ENCODE results near the gene INKA1.
"Not testable (repeated sequence)": the region's sequence is repeated elsewhere in the genome, so short reads cannot be mapped to it uniquely, and the experiment has no call there.

The INKA1 gene

DNA sequence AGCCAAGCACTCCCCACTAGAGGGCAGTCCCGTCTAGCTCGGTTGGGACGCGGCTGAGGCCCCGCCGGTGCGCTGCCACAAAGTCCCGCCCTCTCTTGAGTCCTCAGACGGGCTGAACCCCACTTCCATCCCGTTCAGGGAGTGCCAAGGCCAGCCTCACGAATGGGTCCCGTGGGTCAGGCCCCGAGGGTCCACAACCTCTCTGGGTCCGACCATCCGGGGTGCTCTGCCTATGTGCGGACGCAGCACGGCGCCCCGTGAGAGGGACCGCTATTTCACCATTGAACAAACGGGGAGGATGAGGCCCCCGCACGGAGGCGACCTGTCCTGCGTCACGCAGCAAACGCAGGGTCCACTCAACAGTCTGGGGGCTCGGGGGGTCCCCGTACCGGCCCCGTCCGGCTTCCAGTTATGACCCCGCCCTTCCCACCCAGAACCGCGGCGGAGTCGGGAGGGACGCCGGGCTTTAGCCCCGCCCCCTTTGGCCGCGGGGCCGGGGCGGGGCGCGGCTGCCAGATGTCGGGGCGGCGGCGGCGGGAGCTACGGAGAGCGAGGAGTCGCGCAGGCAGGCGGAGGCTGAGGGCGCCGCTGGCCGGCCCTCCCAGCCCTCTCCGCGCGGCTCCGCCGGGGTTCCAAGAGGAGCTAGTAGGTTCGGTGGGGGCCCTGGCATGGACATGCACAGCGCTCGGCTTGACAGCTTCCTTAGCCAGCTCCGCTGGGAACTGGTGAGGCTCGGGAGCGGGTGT is at the start of gene INKA1:
Gene INKA1 (plus strand): TSS at position 543 of the 746 bp plus-strand sequence. CDS start 132 bp downstream, at position 675.
- peak; percentile 76 to 83 for DNase-seq (ENCODE audit: low read depth in 2 of 2)

DNA sequence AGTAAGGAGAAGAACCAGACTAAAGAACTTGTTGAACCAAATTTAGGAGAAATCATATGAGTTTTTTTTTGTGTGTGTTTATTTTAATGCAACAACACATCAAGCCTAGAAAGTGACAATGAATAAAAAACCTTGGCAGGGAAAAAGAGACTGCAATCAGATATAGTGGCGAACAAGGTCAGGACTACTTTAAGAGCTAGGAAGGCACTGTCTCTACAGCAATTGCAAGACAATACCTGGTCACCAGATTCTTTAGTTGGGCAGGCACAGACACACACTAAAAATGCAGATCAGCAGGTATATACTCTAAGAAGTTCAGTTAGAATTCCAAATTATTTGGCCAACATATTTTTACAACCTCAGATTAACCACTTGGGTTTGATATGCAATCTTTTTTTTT is 48.5 kb upstream of the INKA1 start:
- DNase-seq (ENCODE audit: low read depth in 2 of 2), result no peak

DNA sequence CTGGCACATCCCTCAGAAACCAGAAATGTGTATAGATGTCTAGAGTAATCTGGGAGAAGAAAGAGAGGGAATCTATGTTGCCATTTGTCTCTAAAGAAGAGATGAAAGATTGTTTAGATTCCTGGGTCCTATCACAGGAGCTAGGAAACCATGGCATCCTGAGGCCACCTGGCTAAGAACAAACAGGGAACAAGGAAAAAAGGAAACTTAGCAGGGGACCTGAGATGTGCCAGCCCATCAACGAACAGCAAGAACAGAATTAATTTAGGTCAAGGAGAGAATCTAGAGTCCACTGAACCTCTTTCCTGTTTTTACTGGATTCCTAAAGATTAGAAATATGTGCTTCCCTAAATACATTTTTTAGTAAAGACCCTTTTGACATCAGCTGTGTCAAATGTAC is 47.0 kb upstream of the INKA1 start:
- DNase-seq (ENCODE audit: low read depth in 2 of 2), result no peak

DNA sequence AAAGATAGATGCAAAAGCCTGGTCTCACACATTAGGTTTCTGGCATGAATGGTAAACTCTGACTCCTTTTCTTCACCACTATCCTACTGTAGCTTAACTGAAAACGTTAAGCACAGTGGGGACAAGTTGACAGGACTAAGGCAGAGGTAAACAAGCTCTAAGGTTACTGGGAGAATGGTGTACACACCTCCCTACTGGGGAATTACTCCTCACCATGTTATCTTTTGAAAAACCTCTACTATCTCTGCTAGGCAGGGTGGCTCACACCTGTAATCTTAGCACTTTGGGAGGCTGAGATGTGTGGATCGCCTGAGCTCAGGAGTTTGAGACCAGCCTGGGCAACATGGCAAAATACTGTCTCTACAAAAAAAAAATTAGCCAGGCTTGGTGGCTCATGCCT is 45.9 kb upstream of the INKA1 start:
- DNase-seq (ENCODE audit: low read depth in 2 of 2), result no peak

DNA sequence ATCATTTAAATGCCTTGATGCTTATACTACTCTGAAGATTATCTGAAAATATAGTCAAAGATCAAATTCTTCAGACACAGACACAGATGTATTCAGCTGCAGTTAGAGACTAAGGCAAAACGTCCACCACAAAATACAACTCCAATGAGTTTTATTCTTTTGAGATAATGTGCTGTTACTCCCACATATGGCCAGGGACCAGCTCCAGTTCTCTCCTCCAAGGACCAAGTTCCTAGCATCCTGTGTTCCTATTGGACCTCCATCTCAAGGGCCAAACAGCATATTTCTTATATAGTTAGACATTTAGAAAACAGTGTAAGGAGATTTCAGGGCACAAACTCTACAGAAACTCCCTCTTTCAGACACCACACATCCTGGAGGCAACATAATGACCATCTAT is 43.8 kb upstream of the INKA1 start:
- DNase-seq (ENCODE audit: low read depth in 2 of 2), result no peak

DNA sequence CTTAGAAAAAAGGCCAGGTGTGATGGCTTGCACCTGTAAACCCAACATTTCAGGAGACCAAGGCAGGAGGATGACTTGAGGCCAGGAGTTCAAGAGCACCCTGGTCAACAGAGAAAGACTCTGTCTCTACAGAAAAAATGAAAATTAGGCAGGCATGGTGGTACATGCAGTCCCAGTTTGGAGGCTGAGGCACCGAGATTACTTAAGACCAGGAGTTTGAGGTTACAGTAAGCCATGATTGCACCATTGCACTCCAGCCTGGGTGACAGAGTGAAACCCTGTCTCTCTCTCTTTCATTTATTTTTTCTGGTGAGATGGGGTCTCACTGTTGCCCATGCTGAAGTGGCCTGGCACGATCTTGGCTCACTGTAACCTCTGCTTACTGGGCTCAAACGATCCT is 41.4 kb upstream of the INKA1 start:
- DNase-seq (ENCODE audit: low read depth in 2 of 2), result no peak

DNA sequence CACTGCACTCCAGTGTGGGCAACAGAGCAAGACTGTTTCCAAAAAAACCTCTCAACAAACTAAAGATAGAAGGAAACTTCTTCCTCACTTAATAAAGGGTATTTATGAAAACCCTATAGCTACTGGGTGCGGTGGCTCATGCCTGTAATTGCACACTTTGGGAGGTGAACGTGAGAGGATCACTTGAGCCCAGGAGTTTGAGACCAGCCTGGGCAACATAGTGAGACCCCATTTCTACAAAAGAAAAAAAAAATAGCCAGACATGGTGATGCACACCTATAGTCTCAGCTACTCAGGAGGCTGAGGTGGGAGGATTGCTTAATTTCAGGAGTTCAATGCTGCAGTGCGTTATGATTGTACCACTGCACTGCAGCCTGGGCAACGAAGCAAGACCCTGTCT is 39.1 kb upstream of the INKA1 start:
- DNase-seq (ENCODE audit: low read depth in 2 of 2), result no peak

DNA sequence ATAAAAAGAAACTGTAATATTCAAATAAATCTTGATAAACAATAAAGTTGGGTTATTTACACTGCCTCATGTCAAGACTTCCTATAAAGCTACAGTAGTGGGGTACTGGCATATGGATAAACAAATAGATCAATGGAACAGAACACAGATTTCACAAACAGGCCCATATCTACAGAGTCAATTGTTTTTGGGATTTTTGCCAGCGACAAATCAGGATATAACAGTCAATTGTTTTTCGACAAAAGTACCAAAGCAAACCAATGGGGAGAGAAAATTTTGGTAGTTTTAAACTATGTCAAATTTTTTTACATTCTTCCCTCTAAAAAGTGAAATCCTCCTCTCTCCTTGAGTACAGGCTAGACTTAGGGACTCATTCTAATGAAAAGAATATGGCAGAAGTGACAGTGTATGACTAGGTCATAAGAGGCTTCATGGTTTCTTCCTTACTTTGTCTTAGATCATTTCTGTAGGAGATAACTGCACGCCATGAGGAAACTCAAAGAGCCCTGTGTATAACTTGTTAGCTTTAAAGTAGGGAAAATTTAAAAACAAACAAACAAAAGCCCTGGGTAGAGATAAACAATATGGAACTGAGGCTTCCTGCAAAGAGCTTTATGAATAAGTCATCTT is 33.7 kb upstream of the INKA1 start:
- no peak for DNase-seq (ENCODE audit: low read depth in 2 of 2)

DNA sequence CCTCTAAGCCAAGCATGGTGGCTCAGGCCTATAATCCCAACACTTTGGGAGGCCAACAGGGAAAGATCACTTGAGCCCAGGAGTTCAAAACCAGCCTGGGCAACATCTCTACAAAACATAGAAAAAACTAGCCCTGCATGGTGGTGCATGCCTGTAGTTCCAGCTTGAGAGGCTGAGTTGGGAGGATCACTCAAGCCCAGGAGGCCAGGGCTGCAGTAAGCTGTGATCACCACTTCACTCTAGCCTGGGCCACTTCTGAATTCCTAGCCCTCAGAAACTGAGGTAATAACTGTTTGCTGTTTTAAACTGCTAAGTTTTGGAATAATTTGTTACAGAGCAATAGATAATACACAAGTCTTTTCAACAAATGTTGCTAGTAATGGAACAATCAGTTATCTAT is 33.1 kb upstream of the INKA1 start:
- DNase-seq (ENCODE audit: low read depth in 2 of 2), result no peak

DNA sequence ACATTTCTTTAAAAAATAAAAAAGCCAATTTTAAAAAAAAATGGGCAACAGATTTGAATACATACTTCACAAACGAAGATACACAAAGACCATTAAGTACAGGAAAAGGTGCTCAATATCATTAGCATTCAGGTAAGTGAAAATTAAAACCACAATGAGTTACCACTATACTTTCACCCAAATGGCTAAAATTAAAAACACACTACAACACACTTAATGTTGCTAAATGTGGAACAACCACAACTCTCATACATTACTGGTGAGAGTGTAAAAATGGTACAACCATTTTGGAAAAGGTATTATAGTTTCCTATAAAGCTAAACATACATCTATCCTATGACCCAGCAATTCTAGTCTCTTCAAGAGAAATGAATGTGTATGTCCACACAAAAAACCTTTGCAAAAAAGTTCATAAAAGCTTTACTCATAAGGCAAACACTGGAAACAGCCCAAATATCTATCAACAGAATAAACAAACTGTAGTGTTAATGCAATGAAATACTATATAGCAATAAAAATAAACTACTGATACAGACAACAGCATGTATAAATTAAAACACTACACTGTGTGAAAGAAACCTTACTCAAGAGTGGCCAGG is 31.6 kb upstream of the INKA1 start:
- DNase-seq (ENCODE audit: low read depth in 2 of 2), result no peak

DNA sequence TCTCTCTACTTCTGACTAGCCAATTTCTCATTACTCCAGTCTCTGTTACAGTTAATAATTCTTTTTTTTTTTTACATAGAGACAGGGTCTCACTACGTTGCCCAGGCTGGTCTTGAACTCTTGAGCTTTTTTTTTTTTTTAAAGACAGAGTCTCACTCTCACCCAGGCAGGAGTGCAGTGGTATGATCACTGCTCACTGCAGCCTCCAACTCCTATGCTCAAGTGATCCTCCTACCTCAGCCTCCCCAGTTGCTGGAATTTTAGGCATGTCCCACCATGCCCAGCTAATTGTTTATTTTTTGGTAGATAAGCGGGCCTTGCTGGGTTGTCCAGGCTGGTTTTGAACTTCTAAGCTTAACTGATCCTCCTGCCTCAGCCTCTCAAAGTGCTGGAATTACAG is 30.4 kb upstream of the INKA1 start:
- DNase-seq (ENCODE audit: low read depth in 2 of 2), result no peak

DNA sequence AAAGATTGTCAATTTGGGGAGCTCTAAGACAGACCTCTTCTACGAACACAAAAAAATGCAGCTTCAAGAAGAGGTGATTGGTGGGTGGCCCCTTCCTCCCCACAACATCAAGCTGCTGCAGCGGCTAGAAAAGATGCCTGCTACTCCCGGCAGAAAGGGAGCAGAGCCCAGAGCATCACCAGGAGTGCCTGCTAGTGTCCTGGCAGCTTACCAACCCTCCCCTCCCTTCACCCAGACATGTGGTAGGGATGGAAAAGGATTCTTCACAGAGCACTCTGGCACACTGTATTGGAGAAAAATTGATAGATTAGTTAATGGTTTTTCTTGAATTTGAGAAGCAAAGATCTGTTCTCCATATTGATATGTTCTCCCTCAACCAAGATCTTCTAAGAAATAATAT is 27.5 kb upstream of the INKA1 start:
- no peak for DNase-seq (ENCODE audit: low read depth in 2 of 2)

DNA sequence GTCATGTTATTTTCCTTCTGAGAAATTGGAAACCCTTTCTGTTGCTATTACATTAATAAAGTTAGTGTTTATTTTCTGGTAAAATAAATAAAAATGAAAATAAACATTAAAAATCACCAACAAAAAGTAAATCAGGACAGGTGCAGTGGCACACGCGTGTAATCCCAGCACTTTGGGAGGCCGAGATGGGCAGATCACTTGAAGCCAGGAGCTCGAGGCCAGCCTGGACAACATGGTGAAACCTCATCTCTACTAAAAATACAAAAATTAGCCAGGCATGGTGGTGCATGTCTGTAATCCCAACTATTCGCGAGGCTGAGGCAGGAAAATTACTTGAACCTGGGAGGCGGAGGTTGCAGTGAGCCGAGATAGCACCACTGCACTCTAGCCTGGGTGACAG is 27.0 kb upstream of the INKA1 start:
- not testable (repeated sequence) for DNase-seq (ENCODE audit: low read depth in 2 of 2)

DNA sequence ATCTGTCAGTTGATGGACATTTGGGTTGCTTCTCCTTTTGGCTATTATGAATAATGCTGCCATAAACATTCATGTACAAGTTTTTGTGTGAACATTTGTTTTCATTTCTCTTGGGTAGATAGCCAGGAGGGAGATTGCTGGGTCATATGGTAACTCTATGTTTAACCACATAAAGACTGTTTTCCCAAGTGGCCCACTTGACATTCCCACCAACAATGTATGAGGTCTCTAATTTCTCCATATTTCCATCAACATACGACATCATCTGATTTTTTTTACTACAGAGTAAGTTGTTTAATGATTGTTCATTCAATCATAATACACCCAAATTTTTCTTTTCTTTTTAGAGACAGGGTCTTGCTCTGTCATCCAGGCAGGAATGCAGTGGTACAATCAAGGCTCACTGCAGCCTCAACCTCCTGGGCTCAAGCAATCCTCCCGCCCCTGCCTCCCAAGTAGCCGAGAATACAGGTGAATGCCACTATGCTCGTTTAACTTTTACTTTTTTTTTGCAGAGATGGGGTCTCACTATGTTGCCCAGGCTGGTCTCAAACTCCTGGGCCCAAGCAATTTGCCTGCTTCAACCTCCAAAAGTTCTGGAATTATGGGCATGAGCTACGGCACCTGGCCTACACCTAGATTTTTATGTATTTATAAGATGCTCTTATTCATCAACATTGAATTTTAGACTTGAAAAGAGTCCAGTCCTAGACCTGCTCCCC is 23.5 kb upstream of the INKA1 start:
- no peak for DNase-seq (ENCODE audit: low read depth in 2 of 2)

DNA sequence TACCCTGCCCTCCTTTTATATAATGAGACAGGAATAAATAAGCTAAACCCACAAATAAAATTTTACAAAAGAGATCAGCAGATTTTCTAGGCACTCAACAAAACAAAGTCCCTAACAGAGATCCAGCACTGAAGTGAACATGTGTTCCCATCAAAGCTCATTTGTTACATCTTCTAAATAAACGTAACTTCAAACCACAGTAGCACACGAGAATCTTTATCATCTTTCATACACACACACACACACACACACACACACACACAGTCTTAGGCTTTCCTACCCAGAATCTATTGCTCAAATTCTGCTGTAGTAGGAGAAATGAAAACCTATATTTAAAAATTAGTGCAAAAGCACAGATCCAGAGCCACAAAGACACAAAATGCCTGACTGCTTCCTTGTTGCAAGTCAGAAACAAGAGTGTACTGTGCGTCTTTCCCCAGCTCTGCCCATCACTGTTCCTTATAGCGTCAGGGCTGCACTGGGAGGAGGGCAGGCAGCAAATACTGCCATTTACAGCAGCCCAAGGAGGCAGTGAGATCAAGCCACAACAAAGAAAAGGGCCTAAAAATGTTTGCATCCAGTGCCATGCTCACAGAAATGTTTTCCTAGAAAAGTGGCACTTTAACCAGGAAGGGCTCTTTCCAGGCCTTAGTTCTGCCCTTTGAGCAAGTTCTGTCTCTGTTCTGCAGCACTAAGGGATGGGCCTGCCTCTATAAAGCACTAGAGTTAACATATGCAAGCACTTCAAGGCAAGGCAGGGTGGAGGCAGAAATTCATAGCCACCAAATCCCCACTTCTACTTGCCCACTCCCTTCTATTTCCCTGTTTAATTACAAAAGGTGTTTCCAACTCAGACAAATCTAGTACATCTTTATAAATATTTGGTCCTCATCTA is 22.7 kb upstream of the INKA1 start:
- DNase-seq (ENCODE audit: low read depth in 2 of 2), result no peak

DNA sequence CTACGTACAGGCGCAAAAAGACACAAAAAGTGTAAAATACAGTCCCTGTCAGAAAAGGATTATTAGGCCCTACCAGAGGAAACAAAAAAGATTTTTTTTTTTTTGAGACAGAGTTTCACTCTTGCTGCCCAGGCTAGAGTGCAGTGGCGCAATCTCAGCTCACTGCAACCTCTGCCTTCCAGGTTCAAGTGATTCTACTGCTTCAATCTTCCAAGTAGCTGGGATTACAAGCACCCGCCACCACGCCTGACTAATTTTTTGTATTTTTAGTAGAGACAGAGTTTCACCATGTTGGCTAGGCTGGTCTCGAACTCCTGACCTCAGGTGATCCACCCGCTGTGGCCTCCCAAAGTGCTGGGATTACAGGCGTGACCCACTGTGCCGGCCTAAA is 22.1 kb upstream of the INKA1 start:
- DNase-seq (ENCODE audit: low read depth in 2 of 2), result not testable (repeated sequence)

DNA sequence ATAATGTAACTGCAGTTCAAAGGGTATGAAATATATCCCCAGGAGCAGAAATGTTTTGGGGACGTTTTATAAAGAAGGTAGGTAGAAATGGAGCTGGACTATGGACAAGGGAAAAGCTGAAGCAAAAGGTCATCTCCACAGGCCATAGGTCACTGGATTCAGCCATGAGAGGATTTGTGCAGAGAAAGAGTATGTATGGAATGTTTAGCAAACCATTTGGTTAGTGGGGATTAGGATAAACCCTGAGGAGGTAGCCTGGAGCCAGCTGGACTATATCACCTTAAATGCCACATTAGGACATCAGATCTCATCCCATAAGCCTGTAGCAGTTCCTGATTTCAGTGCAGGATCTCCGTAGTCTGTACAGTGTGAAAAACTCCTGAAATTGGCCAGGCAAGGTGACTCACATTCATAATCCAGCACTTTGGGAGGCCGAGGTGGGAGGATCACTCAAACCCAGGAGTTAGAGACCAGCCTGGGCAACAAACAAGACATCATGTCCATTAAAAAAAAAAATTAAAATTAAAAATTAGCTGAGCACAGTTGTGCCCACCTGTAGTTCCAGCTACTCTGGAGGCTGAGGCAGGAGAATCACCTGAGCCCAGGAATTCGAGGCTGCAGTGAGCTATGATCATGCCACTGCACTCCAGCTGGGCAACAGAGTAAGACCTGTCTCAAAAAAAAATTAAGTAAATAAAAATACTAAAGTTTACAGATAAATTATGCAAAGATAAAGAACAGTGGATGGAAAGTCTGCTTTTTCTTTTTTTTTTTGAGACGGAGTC is 21.5 kb upstream of the INKA1 start:
- DNase-seq (ENCODE audit: low read depth in 2 of 2), result no peak

DNA sequence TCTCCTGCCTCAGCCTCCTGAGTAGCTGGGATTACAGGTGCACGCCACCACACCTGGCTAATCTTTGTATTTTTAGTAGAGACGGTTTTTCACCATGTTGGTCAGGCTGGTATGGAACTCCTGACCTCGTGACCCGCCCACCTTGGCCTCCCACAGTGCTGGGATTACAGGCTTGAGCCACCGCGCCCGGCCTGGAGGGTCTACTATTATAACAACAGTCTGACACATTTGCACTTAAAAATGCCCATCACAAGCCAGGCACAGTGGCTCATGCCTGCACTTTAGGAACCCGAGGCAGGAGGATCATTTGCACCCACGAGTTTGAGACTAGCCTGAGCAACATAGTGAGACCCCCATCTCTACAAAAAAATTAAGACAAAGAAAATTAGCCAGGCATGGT is 20.8 kb upstream of the INKA1 start:
- not testable (repeated sequence) for DNase-seq (ENCODE audit: low read depth in 2 of 2)

DNA sequence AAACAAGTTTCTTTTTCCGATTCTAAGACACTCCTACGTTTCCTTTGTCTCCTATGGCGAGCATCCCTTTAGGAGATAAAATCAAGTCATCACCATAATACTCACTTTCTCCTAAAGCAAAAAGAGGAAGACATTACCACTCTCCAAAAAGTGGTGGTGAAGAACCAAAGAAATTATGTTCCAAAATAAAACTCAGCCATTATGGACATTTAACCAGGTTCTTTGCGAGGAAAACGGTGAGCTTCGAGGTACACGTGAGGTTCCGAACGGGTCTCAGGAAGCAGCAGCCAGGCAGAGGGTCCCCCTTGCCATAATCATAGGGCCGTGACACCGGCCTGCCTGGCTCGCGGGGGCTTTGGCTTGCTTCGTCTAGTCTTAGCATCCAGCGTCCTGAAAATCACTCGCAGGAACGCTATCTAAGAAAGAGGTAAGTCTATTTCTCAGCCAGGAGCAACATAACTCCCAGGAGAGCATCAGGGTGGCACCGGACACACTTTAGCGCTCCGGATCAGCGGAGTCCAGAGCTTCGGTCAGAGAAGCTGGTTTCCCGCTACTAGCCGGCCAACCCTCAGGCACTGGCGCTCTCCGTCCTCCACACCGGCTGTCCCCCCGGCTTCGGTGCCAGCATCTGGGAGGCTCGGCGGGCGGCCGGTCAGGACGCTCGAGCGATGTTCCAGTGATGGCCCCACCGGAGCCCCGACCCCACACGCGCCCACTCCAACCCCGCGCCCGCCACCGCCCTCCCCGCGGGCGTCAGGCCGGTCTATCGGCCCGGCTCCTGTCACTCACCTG is 17.3 kb upstream of the INKA1 start:
- no peak for DNase-seq (ENCODE audit: low read depth in 2 of 2)

Data from stimulated activated CD4-positive, alpha-beta T cell treated with anti-CD3 and anti-CD28 coated beads, Interleukin-1b, Interleukin-23, amount 100 ng/mL, for 4 hours (primary cell).